MV-4-11 (cell line): ENCODE results near the gene SLC1A5.

Experiments
- DNase-seq: peaks from one replicate; lab custom pipeline; 2025; lab: John Stamatoyannopoulos, UW

Gene SLC1A5

DNA sequence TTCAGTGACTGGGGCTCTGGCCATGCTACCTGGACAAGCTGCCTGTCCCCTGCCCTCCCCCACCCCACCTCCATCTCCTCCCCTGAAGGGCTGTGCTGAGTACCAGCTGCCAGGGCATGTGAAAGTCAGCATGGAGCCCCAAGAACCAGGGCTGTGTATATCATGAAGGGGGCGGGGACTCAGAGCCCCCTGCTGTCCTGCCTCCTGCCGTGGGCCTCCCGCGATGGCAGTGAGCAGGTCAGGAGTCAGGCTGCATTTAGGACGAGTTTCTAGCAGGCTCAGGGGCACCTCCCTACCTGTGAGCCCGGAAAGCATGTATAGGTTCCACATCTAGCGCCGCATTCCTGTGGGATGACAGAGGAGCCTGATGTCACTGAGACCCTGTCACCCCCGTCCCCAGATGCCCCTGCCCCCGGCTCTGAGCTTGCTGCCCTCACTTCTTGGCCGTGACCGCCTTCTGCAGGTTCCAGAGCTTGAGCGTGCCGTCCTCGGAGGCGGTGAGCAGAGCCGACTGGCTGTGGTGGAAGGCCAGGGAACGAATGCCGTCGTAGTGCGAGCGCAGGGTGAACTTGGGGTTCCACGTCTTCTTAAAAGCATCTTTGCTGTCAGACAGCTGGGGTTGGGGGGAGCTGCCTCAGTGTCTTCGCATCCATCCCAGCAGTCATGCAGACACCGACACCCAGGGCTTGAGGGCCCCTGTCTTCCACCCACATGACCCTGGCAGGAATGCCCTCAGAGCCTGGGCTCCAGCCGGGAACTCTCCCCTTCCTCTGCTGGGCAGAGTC lies 63.2 kb downstream of the SLC1A5 start:
- DNase-seq = no peak
